Measurements from ENCODE around the gene RBM33. TPM values are rescaled to one million over a fixed set of nuclear protein-coding genes. Genes with fewer than 3 reads are reported as not detected.

RBM33 gene
- total RNA-seq, 1 experiment from 2014 or later = 81.8 TPM

GRCh38 chr7:155699180-155699579 lies 54.7 kb downstream of the RBM33 start:
- peak overlapping the region; percentile 39; the same call in 1 of the 2 replicates for H3K27ac Mint-ChIP-seq
- TF ChIP-seq, protein P1, sequence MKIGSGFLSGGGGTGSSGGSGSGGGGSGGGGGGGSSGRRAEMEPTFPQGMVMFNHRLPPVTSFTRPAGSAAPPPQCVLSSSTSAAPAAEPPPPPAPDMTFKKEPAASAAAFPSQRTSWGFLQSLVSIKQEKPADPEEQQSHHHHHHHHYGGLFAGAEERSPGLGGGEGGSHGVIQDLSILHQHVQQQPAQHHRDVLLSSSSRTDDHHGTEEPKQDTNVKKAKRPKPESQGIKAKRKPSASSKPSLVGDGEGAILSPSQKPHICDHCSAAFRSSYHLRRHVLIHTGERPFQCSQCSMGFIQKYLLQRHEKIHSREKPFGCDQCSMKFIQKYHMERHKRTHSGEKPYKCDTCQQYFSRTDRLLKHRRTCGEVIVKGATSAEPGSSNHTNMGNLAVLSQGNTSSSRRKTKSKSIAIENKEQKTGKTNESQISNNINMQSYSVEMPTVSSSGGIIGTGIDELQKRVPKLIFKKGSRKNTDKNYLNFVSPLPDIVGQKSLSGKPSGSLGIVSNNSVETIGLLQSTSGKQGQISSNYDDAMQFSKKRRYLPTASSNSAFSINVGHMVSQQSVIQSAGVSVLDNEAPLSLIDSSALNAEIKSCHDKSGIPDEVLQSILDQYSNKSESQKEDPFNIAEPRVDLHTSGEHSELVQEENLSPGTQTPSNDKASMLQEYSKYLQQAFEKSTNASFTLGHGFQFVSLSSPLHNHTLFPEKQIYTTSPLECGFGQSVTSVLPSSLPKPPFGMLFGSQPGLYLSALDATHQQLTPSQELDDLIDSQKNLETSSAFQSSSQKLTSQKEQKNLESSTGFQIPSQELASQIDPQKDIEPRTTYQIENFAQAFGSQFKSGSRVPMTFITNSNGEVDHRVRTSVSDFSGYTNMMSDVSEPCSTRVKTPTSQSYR (CRISPR knock-in tag; IDR thresholded peaks at IDR 0.05) = no peak
- TF ChIP-seq, protein P2, sequence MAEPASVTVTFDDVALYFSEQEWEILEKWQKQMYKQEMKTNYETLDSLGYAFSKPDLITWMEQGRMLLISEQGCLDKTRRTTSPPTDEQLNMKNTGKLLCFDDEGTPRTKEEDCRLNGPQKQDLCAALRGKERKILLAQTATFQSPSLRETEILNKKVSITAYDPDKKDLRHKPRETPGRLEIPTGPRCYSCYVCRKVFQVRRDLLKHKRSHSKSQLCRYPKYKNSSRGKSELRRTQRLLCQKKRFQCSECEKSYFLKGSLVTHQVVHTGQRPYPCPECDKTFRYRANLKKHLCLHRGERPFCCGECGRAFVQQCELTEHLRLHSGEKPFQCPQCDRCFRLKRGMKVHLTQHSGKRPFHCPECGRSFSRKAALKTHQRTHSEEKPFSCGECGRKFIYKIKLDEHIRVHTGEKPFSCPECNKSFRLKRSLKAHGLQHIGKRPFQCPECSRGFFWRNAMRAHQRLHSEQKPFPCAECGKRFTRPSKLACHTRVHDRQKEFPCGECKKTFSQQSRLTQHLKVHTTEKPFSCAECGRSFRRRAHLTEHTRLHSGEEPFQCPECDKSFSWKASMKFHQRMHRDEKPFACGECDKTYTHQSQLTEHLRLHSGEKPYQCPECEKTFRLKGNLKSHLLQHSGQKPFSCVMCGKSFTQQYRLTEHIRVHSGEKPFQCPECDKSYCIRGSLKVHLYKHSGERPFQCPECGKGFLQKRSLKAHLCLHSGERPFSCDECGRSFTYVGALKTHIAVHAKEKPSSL (CRISPR knock-in tag; conservative IDR thresholded peaks at IDR 0.05) = no peak
- no peak for TF ChIP-seq ZBTB21 (CRISPR knock-in tag; IDR thresholded peaks at IDR 0.05; ENCODE audit: borderline replicate concordance)
- no peak for TF ChIP-seq ZNF263 (CRISPR knock-in tag; IDR thresholded peaks at IDR 0.05; ENCODE audit: low read depth)
- no peak for TF ChIP-seq CREB1 (CRISPR knock-in tag; IDR thresholded peaks at IDR 0.05)
- no peak for TF ChIP-seq MXD4 (CRISPR knock-in tag; IDR thresholded peaks at IDR 0.05; ENCODE audit: borderline replicate concordance)

GRCh38 chr7:155700847-155701246 lies 56.4 kb downstream of the RBM33 start:
- H3K27ac Mint-ChIP-seq = no peak overlapping the region
- no peak for ATAC-seq
- POLR2A ChIA-PET = no interaction called here
- H3K27me3 Mint-ChIP-seq (ENCODE audit: low read depth) = no peaks in the 10 kb centered on the region
- H3K4me1 Mint-ChIP-seq = peaks cover 18% of the 10 kb centered on the region
- no peak for TF ChIP-seq MYBL2 (CRISPR knock-in tag; IDR thresholded peaks at IDR 0.05)
- no peak for TF ChIP-seq MXD4 (CRISPR knock-in tag; IDR thresholded peaks at IDR 0.05; ENCODE audit: borderline replicate concordance)
- TF ChIP-seq CREB1 (CRISPR knock-in tag; IDR thresholded peaks at IDR 0.05) = no peak
- TF ChIP-seq, protein P3, sequence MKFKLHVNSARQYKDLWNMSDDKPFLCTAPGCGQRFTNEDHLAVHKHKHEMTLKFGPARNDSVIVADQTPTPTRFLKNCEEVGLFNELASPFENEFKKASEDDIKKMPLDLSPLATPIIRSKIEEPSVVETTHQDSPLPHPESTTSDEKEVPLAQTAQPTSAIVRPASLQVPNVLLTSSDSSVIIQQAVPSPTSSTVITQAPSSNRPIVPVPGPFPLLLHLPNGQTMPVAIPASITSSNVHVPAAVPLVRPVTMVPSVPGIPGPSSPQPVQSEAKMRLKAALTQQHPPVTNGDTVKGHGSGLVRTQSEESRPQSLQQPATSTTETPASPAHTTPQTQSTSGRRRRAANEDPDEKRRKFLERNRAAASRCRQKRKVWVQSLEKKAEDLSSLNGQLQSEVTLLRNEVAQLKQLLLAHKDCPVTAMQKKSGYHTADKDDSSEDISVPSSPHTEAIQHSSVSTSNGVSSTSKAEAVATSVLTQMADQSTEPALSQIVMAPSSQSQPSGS (CRISPR knock-in tag; IDR thresholded peaks at IDR 0.05; ENCODE audit: borderline replicate concordance, low read depth) = no peak
- no peak for TF ChIP-seq SP1 (CRISPR knock-in tag; conservative IDR thresholded peaks at IDR 0.05)
- no peak for TF ChIP-seq IRF2 (CRISPR knock-in tag; IDR thresholded peaks at IDR 0.05; ENCODE audit: borderline replicate concordance, low read depth)
- no peak for TF ChIP-seq JUN (CRISPR knock-in tag; IDR thresholded peaks at IDR 0.05)
- H3K4me3 Mint-ChIP-seq = no peak overlapping the region
- H3K36me3 Mint-ChIP-seq = peaks cover 40% of the 10 kb centered on the region
- no peaks in the 10 kb centered on the region for H3K9me3 Mint-ChIP-seq
- no peak for DNase-seq (ENCODE audit: low spot score)
- CTCF ChIA-PET = no interaction called here

More at GRCh38 chr7:155699180-155699579, 54.7 kb downstream of the RBM33 start:
- H3K4me3 Mint-ChIP-seq = no peak overlapping the region
- DNase-seq (ENCODE audit: low spot score) = no peak
- H3K9me3 Mint-ChIP-seq = no peaks in the 10 kb centered on the region
- ChIA-PET POLR2A (no interaction called here), CTCF (interaction anchor here (1.0 kb wide), 1 partner anchor 100 kb away, joined by 3 read pairs; no protein-coding TSS in a partner anchor)
- peak; percentile 41 for ATAC-seq
- peaks cover 18% of the 10 kb centered on the region for H3K4me1 Mint-ChIP-seq
- no peaks in the 10 kb centered on the region for H3K27me3 Mint-ChIP-seq (ENCODE audit: low read depth)
- H3K36me3 Mint-ChIP-seq = peaks cover 32% of the 10 kb centered on the region

GRCh38 chr7:155701972-155702544 lies 57.6 kb downstream of the RBM33 start:
- Mint-ChIP-seq H3K27me3 (ENCODE audit: low read depth) (no peaks in the 10 kb centered on the region), H3K4me3 (no peak overlapping the region), H3K27ac (no peak overlapping the region), H3K36me3 (peaks cover 48% of the 10 kb centered on the region), H3K4me1 (peaks cover 13% of the 10 kb centered on the region), H3K9me3 (no peaks in the 10 kb centered on the region)
- ATAC-seq (no peak), DNase-seq (ENCODE audit: low spot score) (no peak)
- ChIA-PET CTCF (interaction anchor here (1.0 kb wide), 1 partner anchor 103 kb away, joined by 3 read pairs; no protein-coding TSS in a partner anchor), POLR2A (no interaction called here)
- no peak for TF ChIP-seq ZNF121 (CRISPR knock-in tag; IDR thresholded peaks at IDR 0.05)
- no peak for TF ChIP-seq STAT6 (CRISPR knock-in tag; conservative IDR thresholded peaks at IDR 0.05; ENCODE audit: low read depth)
- no peak for TF ChIP-seq ZMAT4 (CRISPR knock-in tag; IDR thresholded peaks at IDR 0.05)
- no peak for TF ChIP-seq CTCF (IDR thresholded peaks at IDR 0.05)

Data from WTC11 (cell line).